Measurements from ENCODE around the gene CAPN12. TPM values are rescaled to one million over a fixed set of nuclear protein-coding genes. Genes with fewer than 3 reads are reported as not detected.

Gene CAPN12
- polyA plus RNA-seq, 2 of the 4 experiments (the other 2 are of a cell fraction), result 10.0 to 11.7 TPM

DNA sequence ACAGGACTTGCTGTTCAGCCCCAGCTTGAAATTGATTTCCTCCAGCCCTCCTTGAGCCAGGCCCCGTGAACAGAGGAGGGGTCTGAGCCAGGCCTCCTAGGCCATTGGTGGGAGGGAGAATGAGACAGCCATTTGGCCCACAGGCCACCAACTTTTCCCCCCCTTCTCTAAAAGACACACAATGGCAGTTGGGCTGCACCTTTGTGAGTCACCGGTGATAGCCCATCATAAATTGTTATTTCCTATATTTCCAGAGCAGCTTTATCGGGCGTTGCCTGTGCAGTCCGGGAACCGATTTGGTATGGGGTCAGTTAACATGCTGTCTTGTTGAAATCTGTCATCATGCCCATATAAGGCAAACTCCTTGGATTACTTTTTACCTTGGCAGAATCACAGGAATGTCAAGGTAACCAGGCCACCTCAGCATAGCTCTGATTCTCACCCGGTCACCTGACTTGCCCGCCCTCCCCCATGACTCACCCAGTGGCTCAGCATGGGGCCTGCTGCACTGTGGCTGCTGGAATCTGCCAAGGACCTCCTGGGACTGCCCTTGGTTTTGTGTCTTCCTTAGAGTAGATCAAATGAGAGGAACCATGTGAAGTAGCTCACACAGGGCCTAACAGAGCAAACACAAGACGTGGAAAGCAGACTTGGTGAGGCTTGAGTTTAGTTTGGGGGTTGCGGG is 60.7 kb downstream of the CAPN12 start (continued):
- TF ChIP-seq NFE2L2 (conservative IDR thresholded peaks at IDR 0.05; ENCODE audit: low read length), result no peak
- peak; percentile 42 for TF ChIP-seq MYC (IDR thresholded peaks at IDR 0.05; ENCODE audit: borderline replicate concordance, low read length)
- TF ChIP-seq, protein P1, sequence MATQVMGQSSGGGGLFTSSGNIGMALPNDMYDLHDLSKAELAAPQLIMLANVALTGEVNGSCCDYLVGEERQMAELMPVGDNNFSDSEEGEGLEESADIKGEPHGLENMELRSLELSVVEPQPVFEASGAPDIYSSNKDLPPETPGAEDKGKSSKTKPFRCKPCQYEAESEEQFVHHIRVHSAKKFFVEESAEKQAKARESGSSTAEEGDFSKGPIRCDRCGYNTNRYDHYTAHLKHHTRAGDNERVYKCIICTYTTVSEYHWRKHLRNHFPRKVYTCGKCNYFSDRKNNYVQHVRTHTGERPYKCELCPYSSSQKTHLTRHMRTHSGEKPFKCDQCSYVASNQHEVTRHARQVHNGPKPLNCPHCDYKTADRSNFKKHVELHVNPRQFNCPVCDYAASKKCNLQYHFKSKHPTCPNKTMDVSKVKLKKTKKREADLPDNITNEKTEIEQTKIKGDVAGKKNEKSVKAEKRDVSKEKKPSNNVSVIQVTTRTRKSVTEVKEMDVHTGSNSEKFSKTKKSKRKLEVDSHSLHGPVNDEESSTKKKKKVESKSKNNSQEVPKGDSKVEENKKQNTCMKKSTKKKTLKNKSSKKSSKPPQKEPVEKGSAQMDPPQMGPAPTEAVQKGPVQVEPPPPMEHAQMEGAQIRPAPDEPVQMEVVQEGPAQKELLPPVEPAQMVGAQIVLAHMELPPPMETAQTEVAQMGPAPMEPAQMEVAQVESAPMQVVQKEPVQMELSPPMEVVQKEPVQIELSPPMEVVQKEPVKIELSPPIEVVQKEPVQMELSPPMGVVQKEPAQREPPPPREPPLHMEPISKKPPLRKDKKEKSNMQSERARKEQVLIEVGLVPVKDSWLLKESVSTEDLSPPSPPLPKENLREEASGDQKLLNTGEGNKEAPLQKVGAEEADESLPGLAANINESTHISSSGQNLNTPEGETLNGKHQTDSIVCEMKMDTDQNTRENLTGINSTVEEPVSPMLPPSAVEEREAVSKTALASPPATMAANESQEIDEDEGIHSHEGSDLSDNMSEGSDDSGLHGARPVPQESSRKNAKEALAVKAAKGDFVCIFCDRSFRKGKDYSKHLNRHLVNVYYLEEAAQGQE (IDR thresholded peaks at IDR 0.05), result no peak
- TF ChIP-seq HDAC2 (IDR thresholded peaks at IDR 0.05), result no peak
- no peak for TF ChIP-seq KDM5A (IDR thresholded peaks at IDR 0.05)
- TF ChIP-seq, protein P2, sequence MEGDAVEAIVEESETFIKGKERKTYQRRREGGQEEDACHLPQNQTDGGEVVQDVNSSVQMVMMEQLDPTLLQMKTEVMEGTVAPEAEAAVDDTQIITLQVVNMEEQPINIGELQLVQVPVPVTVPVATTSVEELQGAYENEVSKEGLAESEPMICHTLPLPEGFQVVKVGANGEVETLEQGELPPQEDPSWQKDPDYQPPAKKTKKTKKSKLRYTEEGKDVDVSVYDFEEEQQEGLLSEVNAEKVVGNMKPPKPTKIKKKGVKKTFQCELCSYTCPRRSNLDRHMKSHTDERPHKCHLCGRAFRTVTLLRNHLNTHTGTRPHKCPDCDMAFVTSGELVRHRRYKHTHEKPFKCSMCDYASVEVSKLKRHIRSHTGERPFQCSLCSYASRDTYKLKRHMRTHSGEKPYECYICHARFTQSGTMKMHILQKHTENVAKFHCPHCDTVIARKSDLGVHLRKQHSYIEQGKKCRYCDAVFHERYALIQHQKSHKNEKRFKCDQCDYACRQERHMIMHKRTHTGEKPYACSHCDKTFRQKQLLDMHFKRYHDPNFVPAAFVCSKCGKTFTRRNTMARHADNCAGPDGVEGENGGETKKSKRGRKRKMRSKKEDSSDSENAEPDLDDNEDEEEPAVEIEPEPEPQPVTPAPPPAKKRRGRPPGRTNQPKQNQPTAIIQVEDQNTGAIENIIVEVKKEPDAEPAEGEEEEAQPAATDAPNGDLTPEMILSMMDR (IDR thresholded peaks at IDR 0.05), result no peak
- 0 out of 2 replicates have a peak, but pooled peaks have one; percentile 7 for TF ChIP-seq HOXA7 (CRISPR knock-in tag; IDR thresholded peaks at IDR 0.05)
- TF ChIP-seq GATA3 (IDR thresholded peaks at IDR 0.05; ENCODE audit: borderline replicate concordance), result peak; percentile 96
- TF ChIP-seq, protein P3, sequence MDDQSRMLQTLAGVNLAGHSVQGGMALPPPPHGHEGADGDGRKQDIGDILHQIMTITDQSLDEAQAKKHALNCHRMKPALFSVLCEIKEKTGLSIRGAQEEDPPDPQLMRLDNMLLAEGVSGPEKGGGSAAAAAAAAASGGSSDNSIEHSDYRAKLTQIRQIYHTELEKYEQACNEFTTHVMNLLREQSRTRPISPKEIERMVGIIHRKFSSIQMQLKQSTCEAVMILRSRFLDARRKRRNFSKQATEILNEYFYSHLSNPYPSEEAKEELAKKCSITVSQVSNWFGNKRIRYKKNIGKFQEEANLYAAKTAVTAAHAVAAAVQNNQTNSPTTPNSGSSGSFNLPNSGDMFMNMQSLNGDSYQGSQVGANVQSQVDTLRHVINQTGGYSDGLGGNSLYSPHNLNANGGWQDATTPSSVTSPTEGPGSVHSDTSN (IDR thresholded peaks at IDR 0.05), result peak; percentile 85
- TF ChIP-seq JUN (IDR thresholded peaks at IDR 0.05), result peak; percentile 85 to 94
- TF ChIP-seq FOSL2 (IDR thresholded peaks at IDR 0.05), result peak; percentile 95
- TF ChIP-seq FOSL2 (CRISPR knock-in tag; IDR thresholded peaks at IDR 0.05), result peak; percentile 100
- peak; percentile 71; the same call in 1 of the 2 replicates for TF ChIP-seq HEYL (CRISPR knock-in tag; IDR thresholded peaks at IDR 0.05)
- no peak for TF ChIP-seq NPAS2 (CRISPR knock-in tag; IDR thresholded peaks at IDR 0.05; ENCODE audit: borderline replicate concordance)
- no peak for TF ChIP-seq CBX8 (IDR thresholded peaks at IDR 0.05)
- peak; percentile 82 for TF ChIP-seq HOXB5 (CRISPR knock-in tag; IDR thresholded peaks at IDR 0.05)
- peak; percentile 79 for TF ChIP-seq ZNF302 (CRISPR knock-in tag; IDR thresholded peaks at IDR 0.05)
- TF ChIP-seq, protein P4, sequence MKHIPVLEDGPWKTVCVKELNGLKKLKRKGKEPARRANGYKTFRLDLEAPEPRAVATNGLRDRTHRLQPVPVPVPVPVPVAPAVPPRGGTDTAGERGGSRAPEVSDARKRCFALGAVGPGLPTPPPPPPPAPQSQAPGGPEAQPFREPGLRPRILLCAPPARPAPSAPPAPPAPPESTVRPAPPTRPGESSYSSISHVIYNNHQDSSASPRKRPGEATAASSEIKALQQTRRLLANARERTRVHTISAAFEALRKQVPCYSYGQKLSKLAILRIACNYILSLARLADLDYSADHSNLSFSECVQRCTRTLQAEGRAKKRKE (CRISPR knock-in tag; IDR thresholded peaks at IDR 0.05; ENCODE audit: low read depth), result peak; percentile 23; the same call in 1 of the 2 replicates
- TF ChIP-seq, protein P5, sequence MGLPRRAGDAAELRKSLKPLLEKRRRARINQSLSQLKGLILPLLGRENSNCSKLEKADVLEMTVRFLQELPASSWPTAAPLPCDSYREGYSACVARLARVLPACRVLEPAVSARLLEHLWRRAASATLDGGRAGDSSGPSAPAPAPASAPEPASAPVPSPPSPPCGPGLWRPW (IDR thresholded peaks at IDR 0.05), result no peak
- peak; percentile 73; the same call in 1 of the 2 replicates for TF ChIP-seq ESRRA (IDR thresholded peaks at IDR 0.05; ENCODE audit: borderline replicate concordance, low read length)
- no peak for TF ChIP-seq KDM1A (IDR thresholded peaks at IDR 0.05; ENCODE audit: low read depth)
